Measurements from ENCODE around the gene SMCO1.
"Not testable (repeated sequence)": the region's sequence is repeated elsewhere in the genome, so short reads cannot be mapped to it uniquely, and the experiment has no call there.

Gene SMCO1

GRCh38 chr3:196511108-196511507, 4.0 kb downstream of the SMCO1 start:
- H3K9me3 ChIP-seq (ENCODE audit: control insufficient read depth, low read length); H3K4me1 ChIP-seq (ENCODE audit: control insufficient read depth, insufficient read depth, low read length); H3K36me3 ChIP-seq (ENCODE audit: control insufficient read depth, insufficient read depth, low read length); H3K4me3 ChIP-seq (ENCODE audit: insufficient read depth, low read depth, low read length); H3K27ac ChIP-seq (ENCODE audit: insufficient read depth, low read depth, low read length, poor library complexity, severe bottlenecking); H3K27me3 ChIP-seq (ENCODE audit: control insufficient read depth, insufficient read depth, low read length, poor library complexity, severe bottlenecking): not testable (repeated sequence)
- WGBS, 2 experiments: 90 to 97% methylated on average over 1 of the region's 1 CpG

GRCh38 chr3:196506687-196507086, 8.5 kb downstream of the SMCO1 start:
- Histone ChIP-seq H3K4me1 (ENCODE audit: control insufficient read depth, insufficient read depth, low read length) (no peaks in the 10 kb centered on the region), H3K4me3 (ENCODE audit: insufficient read depth, low read depth, low read length) (no peak overlapping the region), H3K27ac (ENCODE audit: insufficient read depth, low read depth, low read length, poor library complexity, severe bottlenecking) (no peak overlapping the region), H3K27me3 (ENCODE audit: control insufficient read depth, insufficient read depth, low read length, poor library complexity, severe bottlenecking) (no peaks in the 10 kb centered on the region), H3K36me3 (ENCODE audit: control insufficient read depth, insufficient read depth, low read length) (no peaks in the 10 kb centered on the region), H3K9me3 (ENCODE audit: control insufficient read depth, low read length) (no peaks in the 10 kb centered on the region)
- WGBS, 2 experiments: 94 to 96% methylated on average over 8 of the region's 8 CpGs

GRCh38 chr3:196504556-196504955, 10.6 kb downstream of the SMCO1 start:
- no peaks in the 10 kb centered on the region for H3K4me1 ChIP-seq (ENCODE audit: control insufficient read depth, insufficient read depth, low read length)
- no peaks in the 10 kb centered on the region for H3K9me3 ChIP-seq (ENCODE audit: control insufficient read depth, low read length)
- H3K4me3 ChIP-seq (ENCODE audit: insufficient read depth, low read depth, low read length): no peak overlapping the region
- H3K36me3 ChIP-seq (ENCODE audit: control insufficient read depth, insufficient read depth, low read length): no peaks in the 10 kb centered on the region
- H3K27me3 ChIP-seq (ENCODE audit: control insufficient read depth, insufficient read depth, low read length, poor library complexity, severe bottlenecking): no peaks in the 10 kb centered on the region
- WGBS, 2 experiments: 95% methylated on average over 6 of the region's 6 CpGs
- H3K27ac ChIP-seq (ENCODE audit: insufficient read depth, low read depth, low read length, poor library complexity, severe bottlenecking): no peak overlapping the region

GRCh38 chr3:196504077-196504398, 11.1 kb downstream of the SMCO1 start:
- not testable (repeated sequence) for H3K4me1 ChIP-seq (ENCODE audit: control insufficient read depth, insufficient read depth, low read length); H3K27ac ChIP-seq (ENCODE audit: insufficient read depth, low read depth, low read length, poor library complexity, severe bottlenecking); H3K9me3 ChIP-seq (ENCODE audit: control insufficient read depth, low read length); H3K4me3 ChIP-seq (ENCODE audit: insufficient read depth, low read depth, low read length); H3K27me3 ChIP-seq (ENCODE audit: control insufficient read depth, insufficient read depth, low read length, poor library complexity, severe bottlenecking); H3K36me3 ChIP-seq (ENCODE audit: control insufficient read depth, insufficient read depth, low read length)
- WGBS, 2 experiments: 53 to 54% methylated on average over 7 of the region's 7 CpGs

GRCh38 chr3:196503196-196504076, 11.7 kb downstream of the SMCO1 start, which contains the start of gene RNF168:
Gene RNF168 (minus strand): TSS chr3:196503768. CDS start chr3:196503173, 595 bp downstream.
- peak within 1 kb of the TSS; percentile 74 for H3K27ac ChIP-seq (ENCODE audit: insufficient read depth, low read depth, low read length, poor library complexity, severe bottlenecking)
- no peaks in the 10 kb centered on the region for H3K4me1 ChIP-seq (ENCODE audit: control insufficient read depth, insufficient read depth, low read length)
- no peaks in the 10 kb centered on the region for H3K27me3 ChIP-seq (ENCODE audit: control insufficient read depth, insufficient read depth, low read length, poor library complexity, severe bottlenecking)
- H3K9me3 ChIP-seq (ENCODE audit: control insufficient read depth, low read length): no peaks in the 10 kb centered on the region
- peak within 1 kb of the TSS; percentile 71 for H3K4me3 ChIP-seq (ENCODE audit: insufficient read depth, low read depth, low read length)
- 1% methylated on average over 75 of the region's 75 CpGs for WGBS, 2 experiments
- no peaks in the 10 kb centered on the region for H3K36me3 ChIP-seq (ENCODE audit: control insufficient read depth, insufficient read depth, low read length)

- Histone ChIP-seq H3K4me1 (ENCODE audit: control insufficient read depth, insufficient read depth, low read length) (no peaks in the 10 kb centered on the region), H3K4me3 (ENCODE audit: insufficient read depth, low read depth, low read length) (peak overlapping the region; percentile 71), H3K27ac (ENCODE audit: insufficient read depth, low read depth, low read length, poor library complexity, severe bottlenecking) (peak overlapping the region; percentile 74), H3K9me3 (ENCODE audit: control insufficient read depth, low read length) (no peaks in the 10 kb centered on the region), H3K36me3 (ENCODE audit: control insufficient read depth, insufficient read depth, low read length) (no peaks in the 10 kb centered on the region), H3K27me3 (ENCODE audit: control insufficient read depth, insufficient read depth, low read length, poor library complexity, severe bottlenecking) (no peaks in the 10 kb centered on the region)
- 0% methylated on average over 27 of the region's 27 CpGs for WGBS, 2 experiments
Measured at GRCh38 chr3:196502775-196503195, 12.4 kb downstream of the SMCO1 start.

- H3K4me3 ChIP-seq (ENCODE audit: insufficient read depth, low read depth, low read length): peak overlapping the region; percentile 71
- 3 to 5% methylated on average over 10 to 12 of the region's 14 CpGs for WGBS, 2 experiments
- no peak overlapping the region for H3K27ac ChIP-seq (ENCODE audit: insufficient read depth, low read depth, low read length, poor library complexity, severe bottlenecking)
- no peaks in the 10 kb centered on the region for H3K27me3 ChIP-seq (ENCODE audit: control insufficient read depth, insufficient read depth, low read length, poor library complexity, severe bottlenecking)
- H3K4me1 ChIP-seq (ENCODE audit: control insufficient read depth, insufficient read depth, low read length): no peaks in the 10 kb centered on the region
- no peaks in the 10 kb centered on the region for H3K9me3 ChIP-seq (ENCODE audit: control insufficient read depth, low read length)
- H3K36me3 ChIP-seq (ENCODE audit: control insufficient read depth, insufficient read depth, low read length): no peaks in the 10 kb centered on the region
Measured at GRCh38 chr3:196501316-196502044, 13.7 kb downstream of the SMCO1 start.

- H3K9me3 ChIP-seq (ENCODE audit: control insufficient read depth, low read length): no peaks in the 10 kb centered on the region
- 71 to 73% methylated on average over 11 of the region's 11 CpGs for WGBS, 2 experiments
- no peaks in the 10 kb centered on the region for H3K36me3 ChIP-seq (ENCODE audit: control insufficient read depth, insufficient read depth, low read length)
- H3K27me3 ChIP-seq (ENCODE audit: control insufficient read depth, insufficient read depth, low read length, poor library complexity, severe bottlenecking): no peaks in the 10 kb centered on the region
- H3K4me3 ChIP-seq (ENCODE audit: insufficient read depth, low read depth, low read length): peak overlapping the region; percentile 71
- no peak overlapping the region for H3K27ac ChIP-seq (ENCODE audit: insufficient read depth, low read depth, low read length, poor library complexity, severe bottlenecking)
- H3K4me1 ChIP-seq (ENCODE audit: control insufficient read depth, insufficient read depth, low read length): no peaks in the 10 kb centered on the region
Measured at GRCh38 chr3:196499807-196500524, 15.2 kb downstream of the SMCO1 start.

GRCh38 chr3:196499061-196499460, 16.1 kb downstream of the SMCO1 start:
- H3K27me3 ChIP-seq (ENCODE audit: control insufficient read depth, insufficient read depth, low read length, poor library complexity, severe bottlenecking): no peaks in the 10 kb centered on the region
- no peaks in the 10 kb centered on the region for H3K4me1 ChIP-seq (ENCODE audit: control insufficient read depth, insufficient read depth, low read length)
- H3K9me3 ChIP-seq (ENCODE audit: control insufficient read depth, low read length): no peaks in the 10 kb centered on the region
- no peak overlapping the region for H3K4me3 ChIP-seq (ENCODE audit: insufficient read depth, low read depth, low read length)
- no peaks in the 10 kb centered on the region for H3K36me3 ChIP-seq (ENCODE audit: control insufficient read depth, insufficient read depth, low read length)
- 90 to 92% methylated on average over 5 of the region's 5 CpGs for WGBS, 2 experiments
- no peak overlapping the region for H3K27ac ChIP-seq (ENCODE audit: insufficient read depth, low read depth, low read length, poor library complexity, severe bottlenecking)

- no peaks in the 10 kb centered on the region for H3K36me3 ChIP-seq (ENCODE audit: control insufficient read depth, insufficient read depth, low read length)
- WGBS, 2 experiments: 91 to 95% methylated on average over 8 of the region's 8 CpGs
Measured at GRCh38 chr3:196498297-196498696, 16.8 kb downstream of the SMCO1 start.

More at GRCh38 chr3:196498297-196498696, 16.8 kb downstream of the SMCO1 start:
- no peaks in the 10 kb centered on the region for H3K9me3 ChIP-seq (ENCODE audit: control insufficient read depth, low read length)
- no peak overlapping the region for H3K4me3 ChIP-seq (ENCODE audit: insufficient read depth, low read depth, low read length)
- H3K27me3 ChIP-seq (ENCODE audit: control insufficient read depth, insufficient read depth, low read length, poor library complexity, severe bottlenecking): no peaks in the 10 kb centered on the region
- no peak overlapping the region for H3K27ac ChIP-seq (ENCODE audit: insufficient read depth, low read depth, low read length, poor library complexity, severe bottlenecking)
- no peaks in the 10 kb centered on the region for H3K4me1 ChIP-seq (ENCODE audit: control insufficient read depth, insufficient read depth, low read length)

Measured in ectodermal cell (in vitro differentiated cells).